ENCODE results near the gene APOBEC3C.
"Not testable (repeated sequence)": the region's sequence is repeated elsewhere in the genome, so short reads cannot be mapped to it uniquely, and the experiment has no call there.

DNA sequence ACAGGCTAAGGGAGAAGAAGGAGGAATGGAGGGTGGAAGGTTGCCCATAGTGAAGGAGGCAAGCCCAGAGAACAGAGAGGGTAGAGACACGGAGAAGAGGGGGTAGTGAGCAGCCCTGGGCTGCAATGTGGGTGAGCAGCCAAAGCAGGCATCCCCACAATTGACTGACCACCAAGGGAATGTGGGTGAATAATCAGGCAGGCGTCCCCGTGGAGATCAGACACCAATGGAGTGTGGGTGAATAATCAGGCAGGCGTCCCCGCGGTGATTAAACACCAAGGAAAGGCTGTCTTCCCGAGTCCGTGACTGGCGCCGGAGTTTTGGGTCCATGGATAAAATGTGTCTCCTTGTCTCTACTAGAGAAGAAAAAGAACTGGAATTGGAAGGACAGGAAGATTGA, 47.9 kb downstream of the APOBEC3C start:
- TF ChIP-seq, protein P1, sequence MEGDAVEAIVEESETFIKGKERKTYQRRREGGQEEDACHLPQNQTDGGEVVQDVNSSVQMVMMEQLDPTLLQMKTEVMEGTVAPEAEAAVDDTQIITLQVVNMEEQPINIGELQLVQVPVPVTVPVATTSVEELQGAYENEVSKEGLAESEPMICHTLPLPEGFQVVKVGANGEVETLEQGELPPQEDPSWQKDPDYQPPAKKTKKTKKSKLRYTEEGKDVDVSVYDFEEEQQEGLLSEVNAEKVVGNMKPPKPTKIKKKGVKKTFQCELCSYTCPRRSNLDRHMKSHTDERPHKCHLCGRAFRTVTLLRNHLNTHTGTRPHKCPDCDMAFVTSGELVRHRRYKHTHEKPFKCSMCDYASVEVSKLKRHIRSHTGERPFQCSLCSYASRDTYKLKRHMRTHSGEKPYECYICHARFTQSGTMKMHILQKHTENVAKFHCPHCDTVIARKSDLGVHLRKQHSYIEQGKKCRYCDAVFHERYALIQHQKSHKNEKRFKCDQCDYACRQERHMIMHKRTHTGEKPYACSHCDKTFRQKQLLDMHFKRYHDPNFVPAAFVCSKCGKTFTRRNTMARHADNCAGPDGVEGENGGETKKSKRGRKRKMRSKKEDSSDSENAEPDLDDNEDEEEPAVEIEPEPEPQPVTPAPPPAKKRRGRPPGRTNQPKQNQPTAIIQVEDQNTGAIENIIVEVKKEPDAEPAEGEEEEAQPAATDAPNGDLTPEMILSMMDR (IDR thresholded peaks at IDR 0.05), result not testable (repeated sequence)
- not testable (repeated sequence) for TF ChIP-seq POLR2A (IDR thresholded peaks at IDR 0.05)

All from heart left ventricle (tissue), 13 donors.